ENCODE data around the gene OR51M1. TPM values are rescaled to one million over a fixed set of nuclear protein-coding genes. Genes with fewer than 3 reads are reported as not detected.

Gene OR51M1
- total and polyA plus RNA-seq, 9 of the 15 experiments (the other 6 are each of a cell fraction or from before 2014, with no cell fraction given), result 0.01 to 0.18 (median 0.04) TPM; not detected in 6

DNA sequence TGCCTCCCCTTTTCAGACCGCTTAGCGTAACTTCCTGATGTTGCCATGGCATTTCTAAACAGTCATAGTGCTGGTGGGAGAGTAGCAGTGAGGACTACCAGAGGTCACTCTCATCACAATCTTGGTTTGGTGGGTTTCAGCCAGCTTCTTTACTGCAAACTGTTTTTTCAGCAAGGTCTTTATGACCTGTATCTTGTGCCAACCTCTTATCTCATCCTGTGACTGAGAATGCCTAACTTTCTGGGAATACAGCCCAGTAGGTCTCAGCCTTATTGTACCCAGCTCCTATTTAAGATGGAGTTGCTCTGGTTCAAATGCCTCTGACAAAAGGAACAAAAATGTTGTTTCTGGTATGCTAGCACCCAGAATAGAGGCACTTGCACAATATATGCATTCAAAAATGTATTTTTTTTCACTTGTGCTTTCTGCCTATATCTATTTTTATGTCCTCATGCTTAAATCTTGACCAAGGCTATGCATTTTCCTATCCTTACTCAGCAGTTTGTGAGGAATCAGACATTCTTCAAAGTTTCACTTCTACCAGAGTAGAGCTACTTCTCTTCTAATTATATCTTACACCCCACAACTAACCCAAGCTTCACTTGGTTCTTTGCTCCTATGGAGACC, 16.1 kb upstream of the OR51M1 start (continued):
- TF ChIP-seq, protein P1, sequence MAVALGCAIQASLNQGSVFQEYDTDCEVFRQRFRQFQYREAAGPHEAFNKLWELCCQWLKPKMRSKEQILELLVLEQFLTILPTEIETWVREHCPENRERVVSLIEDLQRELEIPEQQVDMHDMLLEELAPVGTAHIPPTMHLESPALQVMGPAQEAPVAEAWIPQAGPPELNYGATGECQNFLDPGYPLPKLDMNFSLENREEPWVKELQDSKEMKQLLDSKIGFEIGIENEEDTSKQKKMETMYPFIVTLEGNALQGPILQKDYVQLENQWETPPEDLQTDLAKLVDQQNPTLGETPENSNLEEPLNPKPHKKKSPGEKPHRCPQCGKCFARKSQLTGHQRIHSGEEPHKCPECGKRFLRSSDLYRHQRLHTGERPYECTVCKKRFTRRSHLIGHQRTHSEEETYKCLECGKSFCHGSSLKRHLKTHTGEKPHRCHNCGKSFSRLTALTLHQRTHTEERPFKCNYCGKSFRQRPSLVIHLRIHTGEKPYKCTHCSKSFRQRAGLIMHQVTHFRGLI (CRISPR knock-in tag; IDR thresholded peaks at IDR 0.05), result no peak
- TF ChIP-seq ZNF75A (CRISPR knock-in tag; IDR thresholded peaks at IDR 0.05) (no peak), HCFC1 (IDR thresholded peaks at IDR 0.05; ENCODE audit: low read depth, low read length) (no peak), RAD51 (IDR thresholded peaks at IDR 0.05; ENCODE audit: borderline replicate concordance, low read depth) (no peak), NR2C1 (IDR thresholded peaks at IDR 0.05) (no peak), NR2C1 (tag; IDR thresholded peaks at IDR 0.05) (peak; percentile 55; the same call in 1 of the 2 replicates), CCAR2 (IDR thresholded peaks at IDR 0.05; ENCODE audit: low read depth, low read length) (no peak)
- TF ChIP-seq, protein P2, sequence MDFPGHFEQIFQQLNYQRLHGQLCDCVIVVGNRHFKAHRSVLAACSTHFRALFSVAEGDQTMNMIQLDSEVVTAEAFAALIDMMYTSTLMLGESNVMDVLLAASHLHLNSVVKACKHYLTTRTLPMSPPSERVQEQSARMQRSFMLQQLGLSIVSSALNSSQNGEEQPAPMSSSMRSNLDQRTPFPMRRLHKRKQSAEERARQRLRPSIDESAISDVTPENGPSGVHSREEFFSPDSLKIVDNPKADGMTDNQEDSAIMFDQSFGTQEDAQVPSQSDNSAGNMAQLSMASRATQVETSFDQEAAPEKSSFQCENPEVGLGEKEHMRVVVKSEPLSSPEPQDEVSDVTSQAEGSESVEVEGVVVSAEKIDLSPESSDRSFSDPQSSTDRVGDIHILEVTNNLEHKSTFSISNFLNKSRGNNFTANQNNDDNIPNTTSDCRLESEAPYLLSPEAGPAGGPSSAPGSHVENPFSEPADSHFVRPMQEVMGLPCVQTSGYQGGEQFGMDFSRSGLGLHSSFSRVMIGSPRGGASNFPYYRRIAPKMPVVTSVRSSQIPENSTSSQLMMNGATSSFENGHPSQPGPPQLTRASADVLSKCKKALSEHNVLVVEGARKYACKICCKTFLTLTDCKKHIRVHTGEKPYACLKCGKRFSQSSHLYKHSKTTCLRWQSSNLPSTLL (IDR thresholded peaks at IDR 0.05), result no peak
- TF ChIP-seq, protein P3, sequence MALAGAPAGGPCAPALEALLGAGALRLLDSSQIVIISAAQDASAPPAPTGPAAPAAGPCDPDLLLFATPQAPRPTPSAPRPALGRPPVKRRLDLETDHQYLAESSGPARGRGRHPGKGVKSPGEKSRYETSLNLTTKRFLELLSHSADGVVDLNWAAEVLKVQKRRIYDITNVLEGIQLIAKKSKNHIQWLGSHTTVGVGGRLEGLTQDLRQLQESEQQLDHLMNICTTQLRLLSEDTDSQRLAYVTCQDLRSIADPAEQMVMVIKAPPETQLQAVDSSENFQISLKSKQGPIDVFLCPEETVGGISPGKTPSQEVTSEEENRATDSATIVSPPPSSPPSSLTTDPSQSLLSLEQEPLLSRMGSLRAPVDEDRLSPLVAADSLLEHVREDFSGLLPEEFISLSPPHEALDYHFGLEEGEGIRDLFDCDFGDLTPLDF (CRISPR knock-in tag; IDR thresholded peaks at IDR 0.05), result no peak
- TF ChIP-seq, protein P4, sequence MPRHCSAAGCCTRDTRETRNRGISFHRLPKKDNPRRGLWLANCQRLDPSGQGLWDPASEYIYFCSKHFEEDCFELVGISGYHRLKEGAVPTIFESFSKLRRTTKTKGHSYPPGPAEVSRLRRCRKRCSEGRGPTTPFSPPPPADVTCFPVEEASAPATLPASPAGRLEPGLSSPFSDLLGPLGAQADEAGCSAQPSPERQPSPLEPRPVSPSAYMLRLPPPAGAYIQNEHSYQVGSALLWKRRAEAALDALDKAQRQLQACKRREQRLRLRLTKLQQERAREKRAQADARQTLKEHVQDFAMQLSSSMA (CRISPR knock-in tag; IDR thresholded peaks at IDR 0.05), result no peak
- TF ChIP-seq, protein P5, sequence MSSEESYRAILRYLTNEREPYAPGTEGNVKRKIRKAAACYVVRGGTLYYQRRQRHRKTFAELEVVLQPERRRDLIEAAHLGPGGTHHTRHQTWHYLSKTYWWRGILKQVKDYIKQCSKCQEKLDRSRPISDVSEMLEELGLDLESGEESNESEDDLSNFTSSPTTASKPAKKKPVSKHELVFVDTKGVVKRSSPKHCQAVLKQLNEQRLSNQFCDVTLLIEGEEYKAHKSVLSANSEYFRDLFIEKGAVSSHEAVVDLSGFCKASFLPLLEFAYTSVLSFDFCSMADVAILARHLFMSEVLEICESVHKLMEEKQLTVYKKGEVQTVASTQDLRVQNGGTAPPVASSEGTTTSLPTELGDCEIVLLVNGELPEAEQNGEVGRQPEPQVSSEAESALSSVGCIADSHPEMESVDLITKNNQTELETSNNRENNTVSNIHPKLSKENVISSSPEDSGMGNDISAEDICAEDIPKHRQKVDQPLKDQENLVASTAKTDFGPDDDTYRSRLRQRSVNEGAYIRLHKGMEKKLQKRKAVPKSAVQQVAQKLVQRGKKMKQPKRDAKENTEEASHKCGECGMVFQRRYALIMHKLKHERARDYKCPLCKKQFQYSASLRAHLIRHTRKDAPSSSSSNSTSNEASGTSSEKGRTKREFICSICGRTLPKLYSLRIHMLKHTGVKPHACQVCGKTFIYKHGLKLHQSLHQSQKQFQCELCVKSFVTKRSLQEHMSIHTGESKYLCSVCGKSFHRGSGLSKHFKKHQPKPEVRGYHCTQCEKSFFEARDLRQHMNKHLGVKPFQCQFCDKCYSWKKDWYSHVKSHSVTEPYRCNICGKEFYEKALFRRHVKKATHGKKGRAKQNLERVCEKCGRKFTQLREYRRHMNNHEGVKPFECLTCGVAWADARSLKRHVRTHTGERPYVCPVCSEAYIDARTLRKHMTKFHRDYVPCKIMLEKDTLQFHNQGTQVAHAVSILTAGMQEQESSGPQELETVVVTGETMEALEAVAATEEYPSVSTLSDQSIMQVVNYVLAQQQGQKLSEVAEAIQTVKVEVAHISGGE (CRISPR knock-in tag; IDR thresholded peaks at IDR 0.05), result no peak
- TF ChIP-seq, protein P6, sequence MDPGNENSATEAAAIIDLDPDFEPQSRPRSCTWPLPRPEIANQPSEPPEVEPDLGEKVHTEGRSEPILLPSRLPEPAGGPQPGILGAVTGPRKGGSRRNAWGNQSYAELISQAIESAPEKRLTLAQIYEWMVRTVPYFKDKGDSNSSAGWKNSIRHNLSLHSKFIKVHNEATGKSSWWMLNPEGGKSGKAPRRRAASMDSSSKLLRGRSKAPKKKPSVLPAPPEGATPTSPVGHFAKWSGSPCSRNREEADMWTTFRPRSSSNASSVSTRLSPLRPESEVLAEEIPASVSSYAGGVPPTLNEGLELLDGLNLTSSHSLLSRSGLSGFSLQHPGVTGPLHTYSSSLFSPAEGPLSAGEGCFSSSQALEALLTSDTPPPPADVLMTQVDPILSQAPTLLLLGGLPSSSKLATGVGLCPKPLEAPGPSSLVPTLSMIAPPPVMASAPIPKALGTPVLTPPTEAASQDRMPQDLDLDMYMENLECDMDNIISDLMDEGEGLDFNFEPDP (CRISPR knock-in tag; IDR thresholded peaks at IDR 0.05), result 0 out of 2 replicates have a peak, but pooled peaks have one; percentile 40
- TF ChIP-seq, protein P7, sequence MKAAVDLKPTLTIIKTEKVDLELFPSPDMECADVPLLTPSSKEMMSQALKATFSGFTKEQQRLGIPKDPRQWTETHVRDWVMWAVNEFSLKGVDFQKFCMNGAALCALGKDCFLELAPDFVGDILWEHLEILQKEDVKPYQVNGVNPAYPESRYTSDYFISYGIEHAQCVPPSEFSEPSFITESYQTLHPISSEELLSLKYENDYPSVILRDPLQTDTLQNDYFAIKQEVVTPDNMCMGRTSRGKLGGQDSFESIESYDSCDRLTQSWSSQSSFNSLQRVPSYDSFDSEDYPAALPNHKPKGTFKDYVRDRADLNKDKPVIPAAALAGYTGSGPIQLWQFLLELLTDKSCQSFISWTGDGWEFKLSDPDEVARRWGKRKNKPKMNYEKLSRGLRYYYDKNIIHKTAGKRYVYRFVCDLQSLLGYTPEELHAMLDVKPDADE (conservative IDR thresholded peaks at IDR 0.05; ENCODE audit: control insufficient read depth, low read depth, low read length), result no peak

Measured in K562 (cell line).